ENCODE data around the gene NLRP10. TPM values are rescaled to one million over a fixed set of nuclear protein-coding genes. Genes with fewer than 3 reads are reported as not detected.

Gene NLRP10
- polyA plus RNA-seq, 1 experiment: 2.8 TPM

DNA sequence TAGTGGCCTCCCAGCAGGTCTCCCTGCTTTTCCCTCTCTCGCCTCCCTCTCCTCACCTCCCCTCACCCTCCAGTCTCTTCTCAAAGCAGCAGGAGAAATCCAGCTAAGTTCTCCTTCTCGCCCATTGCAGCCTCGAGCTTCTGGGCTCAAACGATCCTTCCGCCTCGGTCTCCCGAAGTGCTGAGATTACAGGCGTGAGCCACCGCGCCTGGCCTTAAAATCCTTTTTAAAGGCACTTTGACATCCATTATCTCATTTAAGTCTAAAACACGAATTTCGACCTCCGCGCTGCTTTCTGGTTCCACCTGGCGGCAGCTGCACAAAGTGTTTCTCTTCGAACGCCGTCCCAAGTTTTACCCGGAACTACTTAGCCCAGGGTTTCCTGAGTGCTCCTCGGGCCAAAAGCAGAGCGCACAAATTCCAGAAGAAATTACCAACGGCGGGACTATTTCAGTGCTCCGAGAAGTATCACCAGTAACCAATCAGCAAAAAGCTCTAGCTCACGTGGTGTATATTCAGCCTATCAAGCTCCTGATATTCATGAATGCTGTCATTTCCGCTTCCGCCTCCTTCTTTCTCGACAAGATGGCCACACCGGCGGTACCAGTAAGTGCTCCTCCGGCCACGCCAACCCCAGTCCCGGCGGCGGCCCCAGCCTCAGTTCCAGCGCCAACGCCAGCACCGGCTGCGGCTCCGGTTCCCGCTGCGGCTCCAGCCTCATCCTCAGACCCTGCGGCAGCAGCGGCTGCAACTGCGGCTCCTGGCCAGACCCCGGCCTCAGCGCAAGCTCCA lies 21.7 kb upstream of the NLRP10 start, which contains the start of gene EIF3F:
Gene EIF3F, plus strand, starts transcription at position 570 of the 792 bp plus-strand sequence. Its CDS starts 16 bp downstream, at position 586.
- ChIA-PET POLR2A (interaction anchor here (0.5 to 2.2 kb wide), 12 partner anchors 9 to 293 kb away, joined by 3 to 14 read pairs (median 3); partner anchors contain the start of genes NLRP10 and TUB), CTCF (interaction anchor here (0.6 to 4.7 kb wide), 45 partner anchors 9 to 582 kb away, joined by 3 to 261 read pairs (median 5); partner anchors contain the start of gene NLRP10)
- Histone ChIP-seq H3K27me3 (ENCODE audit: control insufficient read depth, insufficient read depth, low read length) (no peaks in the 10 kb centered on the region), H3K4me3 (ENCODE audit: low read depth, low read length) (peak within 1 kb of the TSS; percentile 72), H3K27ac (ENCODE audit: low read depth, low read length) (peak within 1 kb of the TSS; percentile 53), H3K9me3 (ENCODE audit: control insufficient read depth, insufficient read depth, low read length) (peaks cover 4% of the 10 kb centered on the region)
- peak; percentile 99 for DNase-seq (ENCODE audit: low read depth, low spot score)
- TF ChIP-seq, protein P1, sequence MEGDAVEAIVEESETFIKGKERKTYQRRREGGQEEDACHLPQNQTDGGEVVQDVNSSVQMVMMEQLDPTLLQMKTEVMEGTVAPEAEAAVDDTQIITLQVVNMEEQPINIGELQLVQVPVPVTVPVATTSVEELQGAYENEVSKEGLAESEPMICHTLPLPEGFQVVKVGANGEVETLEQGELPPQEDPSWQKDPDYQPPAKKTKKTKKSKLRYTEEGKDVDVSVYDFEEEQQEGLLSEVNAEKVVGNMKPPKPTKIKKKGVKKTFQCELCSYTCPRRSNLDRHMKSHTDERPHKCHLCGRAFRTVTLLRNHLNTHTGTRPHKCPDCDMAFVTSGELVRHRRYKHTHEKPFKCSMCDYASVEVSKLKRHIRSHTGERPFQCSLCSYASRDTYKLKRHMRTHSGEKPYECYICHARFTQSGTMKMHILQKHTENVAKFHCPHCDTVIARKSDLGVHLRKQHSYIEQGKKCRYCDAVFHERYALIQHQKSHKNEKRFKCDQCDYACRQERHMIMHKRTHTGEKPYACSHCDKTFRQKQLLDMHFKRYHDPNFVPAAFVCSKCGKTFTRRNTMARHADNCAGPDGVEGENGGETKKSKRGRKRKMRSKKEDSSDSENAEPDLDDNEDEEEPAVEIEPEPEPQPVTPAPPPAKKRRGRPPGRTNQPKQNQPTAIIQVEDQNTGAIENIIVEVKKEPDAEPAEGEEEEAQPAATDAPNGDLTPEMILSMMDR (IDR thresholded peaks at IDR 0.05; ENCODE audit: low read depth, low read length): peak; percentile 86

DNA sequence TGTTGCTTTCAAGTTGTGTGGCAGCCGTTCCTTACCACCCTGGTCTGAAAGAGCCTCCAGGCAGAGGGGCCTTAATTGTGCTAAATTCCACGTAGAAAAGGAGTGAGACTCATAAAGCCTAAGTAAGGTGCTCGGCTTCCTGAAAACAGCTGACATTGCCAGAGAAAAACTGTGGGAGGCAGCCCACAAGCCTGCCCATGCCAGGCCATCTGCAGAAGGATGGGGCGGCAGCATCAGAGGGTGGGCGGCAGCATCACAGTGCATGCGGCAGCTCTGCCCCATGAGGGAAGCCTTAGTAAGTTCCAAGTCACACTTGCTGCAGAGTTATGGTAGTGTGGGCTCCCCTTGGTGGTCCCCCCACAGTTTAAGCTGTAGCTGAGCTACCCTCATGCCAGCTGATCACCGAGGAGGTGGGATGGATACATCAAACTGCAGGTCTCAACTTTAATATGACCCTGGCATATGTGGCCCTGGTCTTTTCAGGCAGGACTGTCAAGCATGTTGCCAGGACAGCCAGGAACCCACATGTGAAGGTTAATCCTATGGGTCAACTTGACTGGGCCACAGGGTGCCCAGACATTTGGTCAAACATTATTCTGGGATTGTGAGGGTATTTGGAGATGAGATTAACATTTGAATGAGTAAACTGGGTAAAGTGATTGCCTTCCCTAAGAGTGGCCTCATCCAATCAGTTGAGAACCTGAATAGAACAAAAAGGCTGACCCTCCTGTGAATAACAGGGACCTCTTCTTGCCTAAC lies 18.8 kb upstream of the NLRP10 start:
- CTCF ChIA-PET: interaction anchor here (0.9 to 4.7 kb wide), 3 partner anchors 81 to 115 kb away, joined by 3 to 261 read pairs (median 14); no protein-coding TSS in a partner anchor
- H3K27ac ChIP-seq (ENCODE audit: low read depth, low read length): no peak overlapping the region
- DNase-seq (ENCODE audit: low read depth, low spot score): no peak
- TF ChIP-seq, protein P1 (IDR thresholded peaks at IDR 0.05; ENCODE audit: low read depth, low read length): no peak
- POLR2A ChIA-PET: no interaction called here
- no peak overlapping the region for H3K4me3 ChIP-seq (ENCODE audit: low read depth, low read length)
- no peaks in the 10 kb centered on the region for H3K27me3 ChIP-seq (ENCODE audit: control insufficient read depth, insufficient read depth, low read length)
- H3K9me3 ChIP-seq (ENCODE audit: control insufficient read depth, insufficient read depth, low read length): peaks cover 4% of the 10 kb centered on the region

DNA sequence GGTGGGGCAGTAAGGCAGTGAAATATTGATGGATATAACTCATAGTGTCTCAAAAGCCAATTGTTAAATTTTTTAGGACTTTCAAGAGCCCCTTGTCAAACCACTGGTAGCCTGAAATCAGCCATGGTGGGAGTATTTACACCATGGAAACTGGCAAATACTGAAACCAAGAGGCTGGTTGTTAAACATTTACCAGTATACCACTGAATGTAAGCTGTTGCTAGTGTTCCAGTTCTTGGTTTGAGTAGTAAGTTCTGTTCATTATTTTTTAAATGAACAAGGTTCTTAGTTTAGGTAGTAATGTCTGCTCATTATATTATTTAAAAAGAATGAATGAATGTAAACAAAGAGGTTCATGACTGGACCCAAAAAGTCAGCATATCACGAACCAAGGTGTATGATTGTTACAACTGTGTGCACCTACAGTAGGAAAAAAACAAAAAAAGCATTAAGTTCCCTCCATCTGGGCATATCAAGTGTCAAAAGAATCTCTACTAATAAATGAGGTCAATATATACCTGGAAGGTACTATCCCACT lies 17.4 kb upstream of the NLRP10 start:
- ChIA-PET CTCF (interaction anchor here (0.9 to 4.7 kb wide), 3 partner anchors 78 to 90 kb away, joined by 3 to 261 read pairs (median 14); no protein-coding TSS in a partner anchor), POLR2A (no interaction called here)

DNA sequence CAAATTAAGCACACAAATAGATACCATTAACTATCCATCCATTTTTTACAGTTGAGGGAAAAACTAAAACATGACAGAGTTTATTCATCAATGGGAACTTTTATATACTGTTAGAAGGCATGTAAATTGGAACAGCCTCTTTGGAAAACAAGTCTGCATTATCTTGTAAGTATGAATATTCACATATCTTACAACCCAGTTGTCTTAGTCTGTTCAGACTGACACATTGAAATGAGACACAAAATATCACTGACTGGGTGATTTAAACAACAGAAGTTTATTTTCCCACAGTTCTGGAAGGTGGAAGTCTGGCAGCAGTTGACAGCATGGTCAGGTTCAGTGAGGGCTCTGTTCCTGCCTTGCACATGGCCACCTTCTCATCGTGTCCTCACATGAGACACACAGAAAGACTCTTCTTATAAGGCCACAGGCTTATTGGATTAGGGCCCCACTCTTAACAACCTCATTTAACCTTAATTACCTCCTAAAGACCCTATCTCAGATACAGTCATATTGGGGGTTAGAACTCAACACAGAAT lies 16.4 kb upstream of the NLRP10 start:
- POLR2A ChIA-PET: no interaction called here
- CTCF ChIA-PET: interaction anchor here (0.9 kb wide), 1 partner anchor 77 kb away, joined by 3 read pairs; no protein-coding TSS in a partner anchor
- H3K4me3 ChIP-seq (ENCODE audit: low read depth, low read length): no peak overlapping the region
- no peak overlapping the region for H3K27ac ChIP-seq (ENCODE audit: low read depth, low read length)
- no peak for DNase-seq (ENCODE audit: low read depth, low spot score)
- H3K27me3 ChIP-seq (ENCODE audit: control insufficient read depth, insufficient read depth, low read length): no peaks in the 10 kb centered on the region
- TF ChIP-seq, protein P1 (IDR thresholded peaks at IDR 0.05; ENCODE audit: low read depth, low read length): no peak
- H3K9me3 ChIP-seq (ENCODE audit: control insufficient read depth, insufficient read depth, low read length): peaks cover 4% of the 10 kb centered on the region

More for the DNA sequence above, 17.4 kb upstream of the NLRP10 start:
- TF ChIP-seq, protein P1 (IDR thresholded peaks at IDR 0.05; ENCODE audit: low read depth, low read length): no peak
- Histone ChIP-seq H3K4me3 (ENCODE audit: low read depth, low read length) (no peak overlapping the region), H3K27ac (ENCODE audit: low read depth, low read length) (no peak overlapping the region), H3K27me3 (ENCODE audit: control insufficient read depth, insufficient read depth, low read length) (no peaks in the 10 kb centered on the region), H3K9me3 (ENCODE audit: control insufficient read depth, insufficient read depth, low read length) (peaks cover 4% of the 10 kb centered on the region)
- no peak for DNase-seq (ENCODE audit: low read depth, low spot score)
